GM21526 (cell line): ENCODE measurements around the gene H1-8.
"Not testable (repeated sequence)": the region's sequence is repeated elsewhere in the genome, so short reads cannot be mapped to it uniquely, and the experiment has no call there.

Source experiments
- ATAC-seq: cut with Tn5 transposase; IDR thresholded peaks from one replicate; pipeline ENCODE4 v1.9.1; 2021; ENCODE audit warnings: moderate library complexity; ENCODE audit not compliant: unreplicated experiment, low FRiP score

H1-8 gene

GRCh38 chr3:129543156-129543790, at the start of gene H1-8:
TSS of gene H1-8 (plus strand) at chr3:129543175. CDS start at chr3:129543219, 44 bp downstream.
- ATAC-seq, result no peak

- ATAC-seq, result no peak
Observed at GRCh38 chr3:129493206-129493605, 49.8 kb upstream of the H1-8 start.

- ATAC-seq, result not testable (repeated sequence)
Observed at GRCh38 chr3:129494499-129494898, 48.5 kb upstream of the H1-8 start.

- ATAC-seq, result not testable (repeated sequence)
Observed at GRCh38 chr3:129495006-129495639, 47.9 kb upstream of the H1-8 start.

GRCh38 chr3:129497876-129498275, 45.1 kb upstream of the H1-8 start:
- ATAC-seq, result not testable (repeated sequence)

- not testable (repeated sequence) for ATAC-seq
Observed at GRCh38 chr3:129498603-129499488, 44.1 kb upstream of the H1-8 start.

GRCh38 chr3:129499604-129500333, 43.2 kb upstream of the H1-8 start:
- not testable (repeated sequence) for ATAC-seq

GRCh38 chr3:129500334-129500658, 42.7 kb upstream of the H1-8 start:
- no peak for ATAC-seq

- ATAC-seq, result no peak
Observed at GRCh38 chr3:129501630-129502029, 41.3 kb upstream of the H1-8 start.

GRCh38 chr3:129502641-129503408, 40.1 kb upstream of the H1-8 start:
- ATAC-seq, result no peak

- no peak for ATAC-seq
Observed at GRCh38 chr3:129503471-129504291, 39.3 kb upstream of the H1-8 start.

GRCh38 chr3:129504471-129505100, 38.4 kb upstream of the H1-8 start:
- no peak for ATAC-seq

- ATAC-seq, result no peak
Observed at GRCh38 chr3:129505341-129505740, 37.6 kb upstream of the H1-8 start.

GRCh38 chr3:129506231-129506742, 36.7 kb upstream of the H1-8 start:
- ATAC-seq, result no peak

- no peak for ATAC-seq
Observed at GRCh38 chr3:129507181-129507831, 35.7 kb upstream of the H1-8 start.

GRCh38 chr3:129512595-129512994, 30.4 kb upstream of the H1-8 start:
- ATAC-seq, result no peak

- no peak for ATAC-seq
Observed at GRCh38 chr3:129513705-129514104, 29.3 kb upstream of the H1-8 start.

GRCh38 chr3:129514110-129514509, 28.9 kb upstream of the H1-8 start:
- ATAC-seq, result no peak
